SK-N-SH treated with all-trans-retinoic acid at 6 μM for 48 hours (cell line): Measurements from ENCODE around the gene HIGD2A.

ENCODE experiments used
- ATAC-seq: fragments of 200-7000 bp; cut with Tn5 transposase; 3 replicates; pipeline ENCODE4 v1.9.1; 2020; ENCODE audit warnings: mild to moderate bottlenecking, moderate library complexity
- ARNTL ChIP-seq: fragments of 450-650 bp; formaldehyde crosslinking; IDR thresholded peaks from 2 replicates; pipeline ENCODE4 v1.5.0; 2020; ENCODE audit warnings: low read depth, mild to moderate bottlenecking, moderate library complexity, borderline replicate concordance
- BACH2 ChIP-seq: fragments of 250-450 bp; sonication (Bioruptor Pico); IDR thresholded peaks from 2 replicates; pipeline ENCODE4 v1.9.0; 2021; ENCODE audit warnings: mild to moderate bottlenecking, borderline replicate concordance
- CREB5 ChIP-seq: fragments of 250-450 bp; sonication (Bioruptor Pico); IDR thresholded peaks from 2 replicates; pipeline ENCODE4 v1.5.1; 2020; ENCODE audit warnings: low read depth, mild to moderate bottlenecking, moderate library complexity
- CSDC2 ChIP-seq: fragments of 250-450 bp; sonication (Bioruptor Pico); IDR thresholded peaks from 2 replicates; pipeline ENCODE4 v1.5.0; 2020; ENCODE audit warnings: mild to moderate bottlenecking, moderate library complexity
- CSRNP3 ChIP-seq: fragments of 250-450 bp; sonication (Bioruptor Pico); IDR thresholded peaks from 2 replicates; pipeline ENCODE4 v1.5.1; 2021; ENCODE audit warnings: mild to moderate bottlenecking, moderate library complexity
- GLIS3 ChIP-seq: fragments of 250-450 bp; sonication (Bioruptor Pico); IDR thresholded peaks from 2 replicates; pipeline ENCODE4 v1.5.0; 2020; ENCODE audit warnings: mild to moderate bottlenecking, moderate library complexity
- ISL1 ChIP-seq: fragments of 250-450 bp; sonication (Bioruptor Pico); IDR thresholded peaks from 2 replicates; pipeline ENCODE4 v2.1.2; 2022; ENCODE audit warnings: mild to moderate bottlenecking, moderate library complexity
- OSR1 ChIP-seq: fragments of 250-450 bp; sonication (Bioruptor Pico); IDR thresholded peaks from 2 replicates; pipeline ENCODE4 v1.8.0; 2022; ENCODE audit warnings: moderate library complexity, mild to moderate bottlenecking, inconsistent platforms
- PATZ1 ChIP-seq: fragments of 250-450 bp; sonication (Bioruptor Pico); IDR thresholded peaks from 2 replicates; pipeline ENCODE4 v1.8.0; 2020; ENCODE audit warnings: mild to moderate bottlenecking, moderate library complexity, borderline replicate concordance
- POU6F1 ChIP-seq: fragments of 250-450 bp; sonication (Bioruptor Pico); IDR thresholded peaks from 2 replicates; pipeline ENCODE4 v1.8.0; 2021; ENCODE audit warnings: low read depth, mild to moderate bottlenecking, moderate library complexity, borderline replicate concordance
- PPARA ChIP-seq: fragments of 250-450 bp; sonication (Bioruptor Pico); IDR thresholded peaks from 2 replicates; pipeline ENCODE4 v1.5.0; 2020; ENCODE audit warnings: mild to moderate bottlenecking, borderline replicate concordance
- RARB ChIP-seq: fragments of 250-450 bp; sonication (Bioruptor Pico); IDR thresholded peaks from 2 replicates; pipeline ENCODE4 v1.8.0; 2021; ENCODE audit warnings: mild to moderate bottlenecking, moderate library complexity
- SNAI2 ChIP-seq: fragments of 250-450 bp; sonication (Bioruptor Pico); IDR thresholded peaks from 2 replicates; pipeline ENCODE4 v1.5.0; 2020; ENCODE audit warnings: mild to moderate bottlenecking, moderate library complexity
- TCF4 ChIP-seq: fragments of 250-450 bp; sonication (Bioruptor Pico); IDR thresholded peaks from 2 replicates; pipeline ENCODE4 v1.8.0; 2021; ENCODE audit warnings: mild to moderate bottlenecking, moderate library complexity, borderline replicate concordance
- TOX ChIP-seq: fragments of 250-450 bp; sonication (Bioruptor Pico); IDR thresholded peaks from 2 replicates; pipeline ENCODE4 v1.8.0; 2021; ENCODE audit warnings: mild to moderate bottlenecking, moderate library complexity, borderline replicate concordance
- TSHZ2 ChIP-seq: fragments of 250-450 bp; sonication (Bioruptor Pico); IDR thresholded peaks from 2 replicates; pipeline ENCODE4 v1.5.0; 2020; ENCODE audit warnings: mild to moderate bottlenecking, moderate library complexity
- ZC3H10 ChIP-seq: fragments of 250-450 bp; sonication (Bioruptor Pico); IDR thresholded peaks from 2 replicates; pipeline ENCODE4 v1.5.1; 2021; ENCODE audit warnings: mild to moderate bottlenecking, moderate library complexity
- ZFP30 ChIP-seq: fragments of 450-650 bp; formaldehyde crosslinking; IDR thresholded peaks from 2 replicates; pipeline ENCODE4 v1.5.0; 2022; ENCODE audit warnings: mild to moderate bottlenecking, moderate library complexity
- ZNF70 ChIP-seq: fragments of 450-650 bp; formaldehyde crosslinking; IDR thresholded peaks from 2 replicates; pipeline ENCODE4 v1.5.0; 2020; ENCODE audit warnings: mild to moderate bottlenecking, moderate library complexity
- ZNF8 ChIP-seq: fragments of 450-650 bp; formaldehyde crosslinking; IDR thresholded peaks from 2 replicates; pipeline ENCODE4 v1.5.0; 2020; ENCODE audit warnings: mild to moderate bottlenecking, moderate library complexity

The HIGD2A gene

GRCh38 chr5:176394096-176394495 is 5.5 kb downstream of the HIGD2A start (continued):
- TF ChIP-seq POU6F1 (CRISPR knock-in tag) (no peak), GLIS3 (CRISPR knock-in tag) (no peak)

GRCh38 chr5:176394881-176395675 is 6.5 kb downstream of the HIGD2A start:
- no peak for ATAC-seq
- TF ChIP-seq ZFP30 (no peak), RARB (no peak), ZNF8 (CRISPR knock-in tag) (no peak), PPARA (CRISPR knock-in tag) (no peak), TOX (no peak), ZNF70 (CRISPR knock-in tag) (no peak), CREB5 (no peak), TSHZ2 (CRISPR knock-in tag) (no peak), PATZ1 (no peak)

- no peak for TF ChIP-seq TCF4 (CRISPR knock-in tag)
- TF ChIP-seq CSRNP3 (CRISPR knock-in tag): no peak
- no peak for TF ChIP-seq CREB5
- TF ChIP-seq SNAI2 (CRISPR knock-in tag): no peak
- no peak for TF ChIP-seq TOX
- no peak for ATAC-seq
Measured at GRCh38 chr5:176396330-176396729, 7.8 kb downstream of the HIGD2A start.

- no peak for ATAC-seq
- TF ChIP-seq ARNTL (CRISPR knock-in tag) (no peak), GLIS3 (CRISPR knock-in tag) (no peak), OSR1 (CRISPR knock-in tag) (no peak), ISL1 (CRISPR knock-in tag) (no peak), CSRNP3 (CRISPR knock-in tag) (no peak), SNAI2 (CRISPR knock-in tag) (no peak), ZC3H10 (CRISPR knock-in tag) (no peak), TCF4 (CRISPR knock-in tag) (no peak), TSHZ2 (CRISPR knock-in tag) (no peak), CSDC2 (CRISPR knock-in tag) (no peak), BACH2 (CRISPR knock-in tag) (no peak)
Measured at GRCh38 chr5:176397736-176398420, 9.3 kb downstream of the HIGD2A start.
